A549 (cell line): ENCODE data around the gene ZNF580. TPM values are rescaled to one million over a fixed set of nuclear protein-coding genes. Genes with fewer than 3 reads are reported as not detected.

Source experiments
- ATAC-seq, 2 experiments: fragments of 200-7000 bp in 1 of 2; fragments of >200 bp in 1 of 2; cut with Nextera tagmentation in 1 of 2; cut with Tn5 transposase in 1 of 2; 3 replicates each; pipeline versions ENCODE4 v1.8.0 to v1.9.1; 2018 to 2020; ENCODE audit warnings: mild to moderate bottlenecking in 1 of 2, moderate library complexity in 1 of 2
- CTCF ChIA-PET: fragments of 300-600 bp; sonication (Branson Sonifier 250); formaldehyde crosslinking; extraction: SDS; loops from one replicate; lab custom pipeline; 2021; ENCODE audit warnings: antibody characterized with exemption, inconsistent platforms; lab: Yijun Ruan, JAX
- POLR2A ChIA-PET: fragments of 350-600 bp; formaldehyde crosslinking; extraction: SDS; loops from one replicate; lab custom pipeline; 2021; ENCODE audit warnings: antibody characterized with exemption, inconsistent platforms; lab: Yijun Ruan, JAX
- DNase-seq, 2 experiments: peaks; one replicate each; pipeline versions ENCODE4 v3.0.0 to v3.0.0-alpha.2; 2011 to 2016; ENCODE audit warnings: low read depth in 1 of 2, low spot score in 1 of 2
- FAIRE-seq: peaks from 2 replicates; lab custom pipeline; 2011; peaks lifted over from hg19 to GRCh38; lab: Jason Lieb, UNC
- H3K27ac ChIP-seq, 2 experiments: fragments of >200 bp; sonication (Bioruptor Twin); formaldehyde crosslinking; 3 replicates each; pipeline ENCODE4 v1.5.1; 2016 to 2017
- H3K4me1 ChIP-seq: fragments of >200 bp; sonication (Bioruptor Twin); formaldehyde crosslinking; 3 replicates; pipeline ENCODE4 v1.6.1; 2016
- H3K4me2 ChIP-seq: fragments of >200 bp; sonication (Bioruptor Twin); formaldehyde crosslinking; 3 replicates; pipeline ENCODE4 v1.6.1; 2016
- H3K4me3 ChIP-seq: fragments of >200 bp; sonication (Bioruptor Twin); formaldehyde crosslinking; 3 replicates; pipeline ENCODE4 v1.5.1; 2016
- H3K9me3 ChIP-seq: fragments of >200 bp; sonication (Bioruptor Twin); formaldehyde crosslinking; 3 replicates; pipeline ENCODE4 v1.6.1; 2016
- ATOH8 ChIP-seq: fragments of 250-450 bp; sonication (Bioruptor Pico); IDR thresholded peaks from 2 replicates; pipeline ENCODE4 v1.5.0; 2020; ENCODE audit warnings: low read depth, mild to moderate bottlenecking, moderate library complexity
- BCL3 ChIP-seq: fragments of >200 bp; sonication (Bioruptor Twin); formaldehyde crosslinking; IDR thresholded peaks from 3 replicates; pipeline ENCODE4 v1.6.1; 2016
- EHF ChIP-seq: fragments of 250-450 bp; sonication (Bioruptor Pico); IDR thresholded peaks from 2 replicates; pipeline ENCODE4 v1.5.0; 2020; ENCODE audit warnings: mild to moderate bottlenecking
- FOSB ChIP-seq: fragments of 250-450 bp; sonication (Bioruptor Pico); IDR thresholded peaks from 2 replicates; pipeline ENCODE4 v1.5.0; 2020; ENCODE audit warnings: mild to moderate bottlenecking, moderate library complexity
- FOSL2 ChIP-seq, 2 experiments: fragments of 450-650 bp in 1 of 2; fragments of >200 bp in 1 of 2; sonication (Bioruptor Twin) in 1 of 2; formaldehyde crosslinking; IDR thresholded peaks; 2 replicates each; pipeline versions ENCODE4 v1.5.0 to v1.6.1; 2016 to 2020; ENCODE audit warnings: mild to moderate bottlenecking in 1 of 2, moderate library complexity in 1 of 2
- FOXS1 ChIP-seq: fragments of 250-450 bp; sonication (Bioruptor Pico); IDR thresholded peaks from 2 replicates; pipeline ENCODE4 v1.5.0; 2020; ENCODE audit warnings: mild to moderate bottlenecking, moderate library complexity
- HOXB13 ChIP-seq: fragments of 250-450 bp; sonication (Bioruptor Pico); IDR thresholded peaks from 2 replicates; pipeline ENCODE4 v1.5.0; 2020; ENCODE audit warnings: low read depth, mild to moderate bottlenecking, moderate library complexity
- KDM1A ChIP-seq: fragments of 200-600 bp; sonication (generic); IDR thresholded peaks from 2 replicates; pipeline ENCODE4 v1.6.1; 2016; ENCODE audit warnings: low read depth, mild to moderate bottlenecking
- MAZ ChIP-seq: fragments of 150-350 bp; IDR thresholded peaks from 2 replicates; pipeline ENCODE4 v1.6.1; 2014; ENCODE audit warnings: antibody characterized with exemption, low read depth, low read length, borderline replicate concordance
- NFE2L2 ChIP-seq: fragments of 150-350 bp; conservative IDR thresholded peaks from 2 replicates; pipeline ENCODE4 v1.6.1; 2014; ENCODE audit warnings: low read length
- POLR2A ChIP-seq: IDR thresholded peaks from 2 replicates; pipeline ENCODE4 v1.6.1; 2012; ENCODE audit warnings: mild to moderate bottlenecking, low read length
- RFX5 ChIP-seq: fragments of 450-650 bp; IDR thresholded peaks from 2 replicates; pipeline ENCODE4 v1.7.1; 2014; ENCODE audit warnings: antibody characterized with exemption, mild to moderate bottlenecking, moderate library complexity
- RNF2 ChIP-seq: fragments of 200-600 bp; sonication (generic); IDR thresholded peaks from 2 replicates; pipeline ENCODE4 v1.6.1; 2016; ENCODE audit warnings: low read depth, mild to moderate bottlenecking, antibody characterized with exemption, moderate library complexity, borderline replicate concordance
- SMC3 ChIP-seq: fragments of >200 bp; sonication (Bioruptor Twin); formaldehyde crosslinking; IDR thresholded peaks from 3 replicates; pipeline ENCODE4 v1.6.1; 2018; ENCODE audit warnings: inconsistent platforms
- ZNF302 ChIP-seq: fragments of 250-450 bp; sonication (Bioruptor Pico); IDR thresholded peaks from 2 replicates; pipeline ENCODE4 v1.9.0; 2021; ENCODE audit warnings: inconsistent platforms, mild to moderate bottlenecking, moderate library complexity
- ZSCAN20 ChIP-seq: fragments of 250-450 bp; sonication (Bioruptor Pico); IDR thresholded peaks from 2 replicates; pipeline ENCODE4 v1.8.0; 2022; ENCODE audit warnings: mild to moderate bottlenecking, moderate library complexity
- WGBS: methylation state at CpG from one replicate; pipeline ENCODE4 v1.1.6; 2017; ENCODE audit errors: missing lambda C conversion rate; 5-methylcytosine and 5-hydroxymethylcytosine counted together
- polyA plus RNA-seq, 4 experiments: library from polyadenylated mRNA; depleted of rRNA in 3 of 4; stranded (reverse); fragments of >200 nt; fragmentation: RNase III in 1 of 4; extraction: RNeasy Plus Mini Kit Qiagen cat#74134 plus additional on column Dnase treatment in 1 of 4; gene quantifications; 2 replicates in 3 of 4; 3 replicates in 1 of 4; pipeline ENCODE4 v1.2.3, GENCODE V29; 2011 to 2017
- TF ChIP-seq, protein P1 (sequence below): fragments of 250-450 bp; sonication (Bioruptor Pico); IDR thresholded peaks from 2 replicates; pipeline ENCODE4 v1.5.0; 2021; ENCODE audit warnings: mild to moderate bottlenecking, moderate library complexity, borderline replicate concordance

The ZNF580 gene
- polyA plus RNA-seq, 2 of the 4 experiments (the other 2 are of a cell fraction) = 9.2 to 52.8 TPM

DNA sequence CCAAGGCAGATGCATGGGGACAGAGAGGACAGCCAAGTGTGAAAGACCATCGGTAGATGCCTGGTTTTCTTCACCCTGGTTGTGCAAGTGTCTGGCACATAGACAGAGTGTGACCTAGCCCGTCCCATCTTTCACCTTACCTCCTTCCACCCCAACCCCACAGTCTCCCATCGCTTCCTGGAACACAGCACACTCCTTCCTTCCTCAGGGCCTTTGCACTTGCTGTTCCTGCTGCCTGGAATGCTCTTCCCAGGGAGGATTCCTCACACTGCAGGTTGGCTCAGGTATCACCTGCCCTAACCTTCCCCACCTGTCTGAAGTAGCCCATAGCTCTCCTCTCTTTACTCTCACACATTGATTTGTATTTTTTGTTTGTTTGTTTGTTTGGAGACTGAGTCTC is 44.5 kb upstream of the ZNF580 start:
- no peaks in the 10 kb centered on the region for H3K9me3 ChIP-seq
- no peak for FAIRE-seq
- 88% methylated on average over 3 of the region's 3 CpGs for WGBS
- ChIA-PET POLR2A (no interaction called here), CTCF (interaction anchor here (1.1 to 1.8 kb wide), 3 partner anchors 10 to 92 kb away, joined by 4 to 8 read pairs (median 5); no protein-coding TSS in a partner anchor)
- no peak for DNase-seq
- H3K27ac ChIP-seq = no peak overlapping the region
- H3K4me1 ChIP-seq = peaks cover 11% of the 10 kb centered on the region
- no peak for TF ChIP-seq ZNF302 (CRISPR knock-in tag)
- TF ChIP-seq RNF2 = no peak
- no peak for TF ChIP-seq FOSL2 (IDR thresholded peaks at IDR 0.05)
- no peak for TF ChIP-seq FOSL2 (CRISPR knock-in tag; IDR thresholded peaks at IDR 0.05)
- no peak for TF ChIP-seq HOXB13 (CRISPR knock-in tag)
- no peak for TF ChIP-seq ATOH8 (CRISPR knock-in tag)
- TF ChIP-seq KDM1A = no peak
- TF ChIP-seq NFE2L2 = no peak
- TF ChIP-seq BCL3 = no peak
- TF ChIP-seq EHF = no peak
- TF ChIP-seq RFX5 = no peak
- no peak for ATAC-seq
- H3K4me3 ChIP-seq = no peak overlapping the region
- no peak overlapping the region for H3K4me2 ChIP-seq

DNA sequence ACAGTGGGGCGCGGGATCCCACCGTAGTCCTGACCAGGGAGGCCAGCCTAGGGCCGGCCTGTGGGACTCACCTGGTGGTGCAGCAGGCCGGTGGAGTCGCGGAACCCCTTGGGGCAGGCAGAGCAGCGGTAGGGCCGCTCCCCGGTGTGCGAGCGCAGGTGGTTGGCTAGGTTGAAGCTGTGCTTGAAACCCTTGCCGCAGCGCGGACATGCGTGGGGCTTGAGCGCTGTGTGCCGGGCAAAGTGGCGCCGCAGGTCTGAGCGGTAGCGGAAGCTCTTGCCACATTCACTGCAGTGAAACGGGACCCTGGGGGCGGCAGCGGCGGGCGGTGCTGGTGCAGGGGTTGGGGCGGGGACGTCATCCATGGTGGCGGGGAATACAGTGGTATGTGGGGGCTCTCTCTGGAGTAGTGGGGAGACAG is 43.3 kb upstream of the ZNF580 start:
- FAIRE-seq (no peak), DNase-seq (no peak), ATAC-seq (no peak)
- TF ChIP-seq SMC3 (no peak), FOSB (CRISPR knock-in tag) (no peak), MAZ (no peak), ZSCAN20 (CRISPR knock-in tag) (no peak)
- no peak overlapping the region for H3K4me3 ChIP-seq
- no peak overlapping the region for H3K4me2 ChIP-seq
- H3K9me3 ChIP-seq = no peaks in the 10 kb centered on the region
- ChIA-PET POLR2A (no interaction called here), CTCF (interaction anchor here (0.6 to 16.7 kb wide), 5 partner anchors 9 to 87 kb away, joined by 3 to 348 read pairs (median 3); no protein-coding TSS in a partner anchor)
- 96% methylated on average over 30 of the region's 30 CpGs for WGBS
- no peak overlapping the region for H3K27ac ChIP-seq
- peaks cover 15% of the 10 kb centered on the region for H3K4me1 ChIP-seq

GRCh38 chr19:55598034-55598433 is 42.8 kb upstream of the ZNF580 start:
- TF ChIP-seq FOXS1 (CRISPR knock-in tag) = no peak
- TF ChIP-seq, protein P1, sequence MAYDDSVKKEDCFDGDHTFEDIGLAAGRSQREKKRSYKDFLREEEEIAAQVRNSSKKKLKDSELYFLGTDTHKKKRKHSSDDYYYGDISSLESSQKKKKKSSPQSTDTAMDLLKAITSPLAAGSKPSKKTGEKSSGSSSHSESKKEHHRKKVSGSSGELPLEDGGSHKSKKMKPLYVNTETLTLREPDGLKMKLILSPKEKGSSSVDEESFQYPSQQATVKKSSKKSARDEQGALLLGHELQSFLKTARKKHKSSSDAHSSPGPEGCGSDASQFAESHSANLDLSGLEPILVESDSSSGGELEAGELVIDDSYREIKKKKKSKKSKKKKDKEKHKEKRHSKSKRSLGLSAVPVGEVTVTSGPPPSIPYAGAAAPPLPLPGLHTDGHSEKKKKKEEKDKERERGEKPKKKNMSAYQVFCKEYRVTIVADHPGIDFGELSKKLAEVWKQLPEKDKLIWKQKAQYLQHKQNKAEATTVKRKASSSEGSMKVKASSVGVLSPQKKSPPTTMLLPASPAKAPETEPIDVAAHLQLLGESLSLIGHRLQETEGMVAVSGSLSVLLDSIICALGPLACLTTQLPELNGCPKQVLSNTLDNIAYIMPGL (CRISPR knock-in tag) = no peak
- no peak for TF ChIP-seq POLR2A
- H3K27ac ChIP-seq = no peak overlapping the region
- POLR2A ChIA-PET = interaction anchor here (1.4 kb wide), 2 partner anchors 81 to 93 kb away, joined by 4 to 7 read pairs; no protein-coding TSS in a partner anchor
- WGBS = 96% methylated on average over 9 of the region's 9 CpGs
- ATAC-seq (no peak), DNase-seq (no peak), FAIRE-seq (no peak)
- no peaks in the 10 kb centered on the region for H3K9me3 ChIP-seq
- peak overlapping the region; percentile 43 for H3K4me2 ChIP-seq
- CTCF ChIA-PET = interaction anchor here (0.6 to 16.7 kb wide), 5 partner anchors 9 to 87 kb away, joined by 3 to 348 read pairs (median 3); no protein-coding TSS in a partner anchor
- H3K4me3 ChIP-seq = no peak overlapping the region
- peaks cover 15% of the 10 kb centered on the region for H3K4me1 ChIP-seq
